GM12878 (cell line): ENCODE data around the gene ZMIZ2. TPM values are rescaled to one million over a fixed set of nuclear protein-coding genes. Genes with fewer than 3 reads are reported as not detected.

Experiments used
- ATAC-seq: fragments of 200-7000 bp; cut with Tn5 transposase; 3 replicates; pipeline ENCODE4 v1.9.1; 2020; ENCODE audit warnings: mild to moderate bottlenecking, moderate library complexity
- BruUV-seq: library from RNA; stranded (reverse); fragments of 400-500 nt; replicated peaks from 2 replicates; lab custom pipeline; 2021; lab: Mats Ljungman, UMichigan
- CTCF ChIA-PET: fragments of 300-600 bp; sonication (Branson Sonifier 250); formaldehyde crosslinking; extraction: SDS; loops from one replicate; lab custom pipeline; 2021; ENCODE audit warnings: inconsistent platforms; lab: Yijun Ruan, JAX
- POLR2A ChIA-PET: fragments of 350-600 bp; formaldehyde crosslinking; extraction: SDS; loops from one replicate; lab custom pipeline; 2021; ENCODE audit warnings: inconsistent platforms; lab: Charles Lee
- RAD21 ChIA-PET: fragments of 300-600 bp; sonication (Branson Sonifier 250); formaldehyde crosslinking; loops from one replicate; lab custom pipeline; 2023; ENCODE audit warnings: antibody characterized with exemption; ENCODE audit not compliant: unreplicated experiment; lab: Charles Lee
- SMC1A ChIA-PET: fragments of 300-600 bp; sonication (Branson Sonifier 250); formaldehyde crosslinking; loops from one replicate; lab custom pipeline; 2023; ENCODE audit not compliant: unreplicated experiment, uncharacterized antibody; lab: Charles Lee
- DNase-seq: peaks from one replicate; pipeline ENCODE4 v3.0.0-alpha.2; 2011; ENCODE audit warnings: low read depth, low spot score
- FAIRE-seq: peaks from 3 replicates; lab custom pipeline; 2011; peaks lifted over from hg19 to GRCh38; lab: Jason Lieb, UNC
- H2AFZ ChIP-seq: 2 replicates; pipeline ENCODE4 v1.6.0; 2011; ENCODE audit warnings: low read depth, low read length, control low read depth; ENCODE audit not compliant: control insufficient read depth
- H3K27ac ChIP-seq: 2 replicates; pipeline ENCODE4 v1.5.1; 2011; ENCODE audit warnings: control low read depth; ENCODE audit not compliant: control insufficient read depth, insufficient read depth
- H3K27me3 ChIP-seq, 2 experiments: replicated peaks in 1 of 2; 2 replicates each; pipeline versions ENCODE4 v1.6.0 to v1.6.1; 2011; ENCODE audit warnings: low read length in 1 of 2; ENCODE audit not compliant: control insufficient read depth in 2 of 2, insufficient read depth in 2 of 2
- H3K36me3 ChIP-seq, 2 experiments: 2 replicates each; pipeline ENCODE4 v1.5.1; 2011; ENCODE audit warnings: low read length in 1 of 2; ENCODE audit not compliant: control insufficient read depth in 2 of 2, insufficient read depth in 2 of 2
- H3K4me1 ChIP-seq: 2 replicates; pipeline ENCODE4 v1.6.1; 2011; ENCODE audit warnings: mild to moderate bottlenecking, low read length, moderate library complexity, mixed read lengths; ENCODE audit not compliant: control insufficient read depth, insufficient read depth
- H3K4me2 ChIP-seq: 2 replicates; pipeline ENCODE4 v1.6.0; 2011; ENCODE audit warnings: control low read depth; ENCODE audit not compliant: control insufficient read depth, insufficient read depth
- H3K4me3 ChIP-seq: fragments of 200-600 bp; sonication (generic); 2 replicates; pipeline ENCODE4 v1.5.1; 2016
- H3K79me2 ChIP-seq: 2 replicates; pipeline ENCODE4 v1.6.0; 2011; ENCODE audit warnings: low read length; ENCODE audit not compliant: control insufficient read depth, insufficient read depth
- H3K9ac ChIP-seq: 2 replicates; pipeline ENCODE4 v1.8.0; 2011; ENCODE audit warnings: low read length, control low read depth, mixed read lengths; ENCODE audit not compliant: control insufficient read depth, insufficient read depth
- H3K9me3 ChIP-seq: replicated peaks from 3 replicates; pipeline ENCODE4 v1.5.1; 2011; ENCODE audit warnings: mild to moderate bottlenecking, low read length; ENCODE audit not compliant: control insufficient read depth, insufficient read depth
- H4K20me1 ChIP-seq: 2 replicates; pipeline ENCODE4 v1.6.0; 2011; ENCODE audit not compliant: control insufficient read depth, insufficient read depth
- ATF2 ChIP-seq: IDR thresholded peaks from 2 replicates; pipeline ENCODE4 v1.6.1; 2012; ENCODE audit warnings: low read length, inconsistent platforms
- ATF7 ChIP-seq: fragments of 450-650 bp; IDR thresholded peaks from 2 replicates; pipeline ENCODE4 v1.6.1; 2016; ENCODE audit warnings: low read depth, mild to moderate bottlenecking
- CHD1 ChIP-seq: IDR thresholded peaks from 2 replicates; pipeline ENCODE4 v1.6.1; 2012; ENCODE audit warnings: low read depth, low read length, improper control_type of control experiment
- CREM ChIP-seq: IDR thresholded peaks from 2 replicates; pipeline ENCODE4 v1.6.1; 2014; ENCODE audit warnings: antibody characterized with exemption, low read depth
- DPF2 ChIP-seq: fragments of 450-650 bp; IDR thresholded peaks from 2 replicates; pipeline ENCODE4 v1.6.1; 2017; ENCODE audit warnings: mild to moderate bottlenecking
- FOXK2 ChIP-seq: fragments of 450-650 bp; IDR thresholded peaks from 2 replicates; pipeline ENCODE4 v1.6.1; 2017; ENCODE audit warnings: mild to moderate bottlenecking, moderate library complexity
- HCFC1 ChIP-seq: fragments of 150-350 bp; IDR thresholded peaks from 2 replicates; pipeline ENCODE4 v1.6.1; 2014; ENCODE audit warnings: low read length
- MLLT1 ChIP-seq: fragments of 450-650 bp; IDR thresholded peaks from 2 replicates; pipeline ENCODE4 v1.6.1; 2016; ENCODE audit warnings: mild to moderate bottlenecking
- MXI1 ChIP-seq: fragments of 150-350 bp; IDR thresholded peaks from 2 replicates; pipeline ENCODE4 v1.6.1; 2011; ENCODE audit warnings: low read depth, mild to moderate bottlenecking, inconsistent platforms, low read length, improper control_type of control experiment
- NBN ChIP-seq: fragments of 450-650 bp; IDR thresholded peaks from 2 replicates; pipeline ENCODE4 v1.6.1; 2016
- NR2F1 ChIP-seq: fragments of 450-650 bp; conservative IDR thresholded peaks from 2 replicates; pipeline ENCODE4 v1.6.1; 2017; ENCODE audit warnings: mild to moderate bottlenecking
- RUNX3 ChIP-seq: IDR thresholded peaks from 2 replicates; pipeline ENCODE4 v1.6.1; 2012; ENCODE audit warnings: low read length, inconsistent platforms
- SIN3A ChIP-seq: IDR thresholded peaks from 2 replicates; pipeline ENCODE4 v1.6.1; 2012; ENCODE audit warnings: low read depth, low read length, improper control_type of control experiment
- SIX5 ChIP-seq: IDR thresholded peaks from 2 replicates; pipeline ENCODE4 v1.6.1; 2011; ENCODE audit warnings: mild to moderate bottlenecking, low read depth, low read length, moderate library complexity; ENCODE audit not compliant: severe bottlenecking
- SMAD1 ChIP-seq: fragments of 450-650 bp; IDR thresholded peaks from 2 replicates; pipeline ENCODE4 v1.6.1; 2018; ENCODE audit warnings: mild to moderate bottlenecking, low read depth; ENCODE audit not compliant: partially characterized antibody
- SREBF1 ChIP-seq: IDR thresholded peaks from 2 replicates; pipeline ENCODE4 v1.6.1; 2012; ENCODE audit warnings: mild to moderate bottlenecking, low read length
- ZNF592 ChIP-seq: fragments of 450-650 bp; IDR thresholded peaks from 2 replicates; pipeline ENCODE4 v1.6.1; 2017; ENCODE audit warnings: mild to moderate bottlenecking, moderate library complexity
- WGBS: methylation state at CpG from one replicate; pipeline ENCODE4 v1.1.6; 2016; ENCODE audit warnings: low lambda C conversion rate; ENCODE audit not compliant: insufficient replicate concordance, insufficient coverage; ENCODE audit errors: missing lambda C conversion rate; 5-methylcytosine and 5-hydroxymethylcytosine counted together
- in situ Hi-C: fragments of 300-500 bp; cut with MboI; formaldehyde crosslinking; loops from 9 replicates; pipeline ENCODE4 v1.14.3; 2018; ENCODE audit warnings: mixed read lengths
- intact Hi-C: fragments of 100-400 bp; cut with micrococcal nuclease; formaldehyde crosslinking; loops from one replicate; pipeline ENCODE4 v1.14.2; 2022; ENCODE audit not compliant: unreplicated experiment
- polyA plus RNA-seq, 11 experiments: library from polyadenylated mRNA; depleted of rRNA in 4 of 11; unstranded in 6 of 11; stranded (reverse) in 5 of 11; fragments of >200 nt; fragmentation: Nextera tagmentation in 4 of 11; fragmentation: Illumina TruSeq in 1 of 11; extraction: Ambion mirVana in 4 of 11; extraction: Trizol in 1 of 11; gene quantifications; 1 replicate in 1 of 11; 2 replicates in 10 of 11; pipeline versions ENCODE4 v1.2.1 to v1.2.3, GENCODE V29; 2011 to 2016; ENCODE audit warnings: inconsistent platforms in 2 of 11, missing spikeins in 2 of 11, low read depth in 1 of 11
- total RNA-seq, 4 experiments: library from RNA; depleted of rRNA in 3 of 4; stranded (reverse); fragments of >200 nt in 3 of 4; fragmentation: Illumina TruSeq in 1 of 4; extraction: Trizol in 1 of 4; gene quantifications; 2 replicates each; pipeline versions ENCODE4 v1.2.1 to v1.2.3, GENCODE V29; 2013 to 2021

ZMIZ2 gene
- total and polyA plus RNA-seq, 10 of the 15 experiments (the other 5 are each of a cell fraction or from before 2014, with no cell fraction given): 0.71 to 158 (median 17.0) TPM

- ChIA-PET RAD21 (interaction anchor here (0.5 to 4.1 kb wide), 6 partner anchors 18 to 163 kb away, joined by 3 to 40 read pairs (median 4); partner anchors contain the start of genes H2AZ2 and OGDH), POLR2A (interaction anchor here (1.0 to 4.3 kb wide), 4 partner anchors 19 to 164 kb away, joined by 3 to 33 read pairs (median 6); partner anchors contain the start of genes OGDH and PURB), SMC1A (interaction anchor here (0.6 to 1.8 kb wide), 10 partner anchors 15 to 153 kb away, joined by 3 to 4 read pairs (median 3); partner anchors contain the start of gene H2AZ2), CTCF (interaction anchor here (1.0 to 3.4 kb wide), 2 partner anchors 19 to 131 kb away, joined by 3 to 11 read pairs; no protein-coding TSS in a partner anchor)
- 28% methylated on average over 10 of the region's 10 CpGs for WGBS
- Histone ChIP-seq H4K20me1 (no peaks in the 10 kb centered on the region), H3K4me3 (0 out of 2 replicates have a peak overlapping the region, but pooled peaks have one; percentile 14), H3K9ac (no peak overlapping the region), H3K4me2 (peak overlapping the region; percentile 5), H3K4me1 (peaks cover 36% of the 10 kb centered on the region), H3K27ac (no peak overlapping the region), H2AFZ (no peak overlapping the region), H3K27me3 (no peaks in the 10 kb centered on the region), H3K79me2 (no peaks in the 10 kb centered on the region), H3K36me3 (peaks cover 8 to 26% of the 10 kb centered on the region in 2 experiments), H3K9me3 (no peaks in the 10 kb centered on the region)
- no TSS peak for BruUV-seq
- ATAC-seq (peak; percentile 88), DNase-seq (peak; percentile 80), FAIRE-seq (peak; percentile 99)
- in situ Hi-C loops (no loop called here), intact Hi-C loops (loop anchor here (2.0 kb wide), 1 partner anchor 19 kb away; no protein-coding TSS in a partner anchor)
- TF ChIP-seq ATF2 (peak; percentile 33; the same call in 1 of the 2 replicates), SREBF1 (no peak), SIN3A (no peak), SIX5 (no peak), DPF2 (0 out of 2 replicates have a peak, but pooled peaks have one; percentile 21), SMAD1 (peak; percentile 84), RUNX3 (peak; percentile 81), FOXK2 (no peak), NBN (0 out of 2 replicates have a peak, but pooled peaks have one; percentile 28), ZNF592 (no peak), CREM (peak; percentile 31; the same call in 1 of the 2 replicates), MXI1 (peak; percentile 60), MLLT1 (0 out of 2 replicates have a peak, but pooled peaks have one; percentile 15), ATF7 (peak; percentile 76), CHD1 (no peak), HCFC1 (no peak), NR2F1 (peak; percentile 82)
Measured at GRCh38 chr7:44769776-44770294, 21.2 kb downstream of the ZMIZ2 start.
